K562 (cell line): ENCODE results near the gene SLC2A8. TPM values are rescaled to one million over a fixed set of nuclear protein-coding genes. Genes with fewer than 3 reads are reported as not detected.

Experiments
- ARHGAP35 ChIP-seq: fragments of 450-650 bp; IDR thresholded peaks from 2 replicates; pipeline ENCODE4 v1.6.1; 2018; ENCODE audit not compliant: partially characterized antibody
- CREB1 ChIP-seq, 2 experiments: sonication (generic) in 1 of 2; formaldehyde crosslinking in 1 of 2; IDR thresholded peaks; 2 replicates each; pipeline versions ENCODE4 v1.6.1 to v1.8.0; 2012 to 2022; ENCODE audit warnings: inconsistent platforms in 1 of 2, mild to moderate bottlenecking in 1 of 2, missing genetic modification reagents in 1 of 2, moderate library complexity in 1 of 2
- DMBX1 ChIP-seq: fragments of 250-450 bp; sonication (Bioruptor Pico); IDR thresholded peaks from 2 replicates; pipeline ENCODE4 v1.8.0; 2022; ENCODE audit warnings: inconsistent platforms, mild to moderate bottlenecking, moderate library complexity, borderline replicate concordance
- ELF1 ChIP-seq: fragments of 200-800 bp; sonication (Bioruptor generic); IDR thresholded peaks from 2 replicates; pipeline ENCODE4 v1.6.1; 2016; ENCODE audit warnings: missing genetic modification characterization, missing compliant biosample characterization
- GATAD2B ChIP-seq: fragments of 450-650 bp; IDR thresholded peaks from 2 replicates; pipeline ENCODE4 v1.6.1; 2017; ENCODE audit warnings: mild to moderate bottlenecking, borderline replicate concordance
- HSF4 ChIP-seq: fragments of 250-450 bp; sonication (Bioruptor Pico); IDR thresholded peaks from 2 replicates; pipeline ENCODE4 v2.1.2; 2022; ENCODE audit warnings: mild to moderate bottlenecking, moderate library complexity, borderline replicate concordance
- JUNB ChIP-seq: fragments of 450-650 bp; formaldehyde crosslinking; conservative IDR thresholded peaks from 2 replicates; pipeline ENCODE4 v1.4.0; 2020; ENCODE audit warnings: mild to moderate bottlenecking
- MAZ ChIP-seq, 2 experiments: fragments of 450-650 bp in 1 of 2; sonication (generic) in 1 of 2; formaldehyde crosslinking; IDR thresholded peaks in 1 of 2; conservative IDR thresholded peaks in 1 of 2; 2 replicates each; pipeline versions ENCODE4 v1.4.0 to v1.5.0; 2020; ENCODE audit warnings: mild to moderate bottlenecking in 1 of 2, missing genetic modification reagents in 1 of 2
- MYNN ChIP-seq, 2 experiments: sonication (generic); formaldehyde crosslinking in 1 of 2; IDR thresholded peaks; 2 replicates each; pipeline versions ENCODE4 v1.5.0 to v1.6.1; 2016 to 2020; ENCODE audit warnings: antibody characterized with exemption in 1 of 2, missing genetic modification reagents in 1 of 2
- PCBP1 ChIP-seq: fragments of 200-400 bp; formaldehyde crosslinking; IDR thresholded peaks from 2 replicates; pipeline ENCODE4 v1.6.1; 2018; ENCODE audit warnings: mild to moderate bottlenecking, low read depth, low read length; ENCODE audit not compliant: poor library complexity, severe bottlenecking
- POLR3G ChIP-seq: IDR thresholded peaks from 2 replicates; pipeline ENCODE4 v1.6.1; 2011; ENCODE audit not compliant: insufficient read length, insufficient replicate concordance; ENCODE audit errors: extremely low read depth
- PRMT5 ChIP-seq: sonication (generic); formaldehyde crosslinking; IDR thresholded peaks from 2 replicates; pipeline ENCODE4 v1.5.0; 2020; ENCODE audit warnings: missing genetic modification reagents
- PRPF4 ChIP-seq: fragments of 200-400 bp; formaldehyde crosslinking; IDR thresholded peaks from one replicate; pipeline ENCODE4 v1.6.1; 2017; ENCODE audit warnings: low read length, low read depth, mild to moderate bottlenecking; ENCODE audit not compliant: insufficient read depth, poor library complexity, severe bottlenecking
- RBM25 ChIP-seq: fragments of 200-400 bp; formaldehyde crosslinking; IDR thresholded peaks from 2 replicates; pipeline ENCODE4 v1.6.1; 2018; ENCODE audit warnings: low read length, low read depth, moderate library complexity; ENCODE audit not compliant: severe bottlenecking
- SMC3 ChIP-seq: conservative IDR thresholded peaks from 2 replicates; pipeline ENCODE4 v1.6.1; 2011; ENCODE audit warnings: low read depth, low read length, improper control_type of control experiment; ENCODE audit not compliant: insufficient read depth
- STAT5B ChIP-seq: fragments of 250-450 bp; sonication (Bioruptor Pico); IDR thresholded peaks from 2 replicates; pipeline ENCODE4 v1.8.0; 2021; ENCODE audit warnings: mild to moderate bottlenecking, inconsistent platforms
- TAF9B ChIP-seq: fragments of 450-650 bp; IDR thresholded peaks from 2 replicates; pipeline ENCODE4 v1.6.1; 2018; ENCODE audit warnings: mild to moderate bottlenecking; ENCODE audit not compliant: partially characterized antibody
- TAL1 ChIP-seq: fragments of 450-650 bp; IDR thresholded peaks from 2 replicates; pipeline ENCODE4 v1.6.1; 2016; ENCODE audit warnings: mild to moderate bottlenecking
- ZBTB33 ChIP-seq: sonication (generic); formaldehyde crosslinking; IDR thresholded peaks from 2 replicates; pipeline ENCODE4 v1.8.1; 2023; ENCODE audit warnings: mild to moderate bottlenecking, missing genetic modification reagents
- ZHX1 ChIP-seq: fragments of 150-350 bp; conservative IDR thresholded peaks from 2 replicates; pipeline ENCODE4 v1.6.1; 2014; ENCODE audit warnings: low read length
- ZNF584 ChIP-seq: fragments of 200-800 bp; sonication (Bioruptor generic); IDR thresholded peaks from 2 replicates; pipeline ENCODE4 v1.6.1; 2016; ENCODE audit warnings: low read depth, mild to moderate bottlenecking, missing genetic modification characterization, missing compliant biosample characterization
- ZNF785 ChIP-seq: fragments of 250-450 bp; sonication (Bioruptor Pico); IDR thresholded peaks from 2 replicates; pipeline ENCODE4 v1.4.0; 2020; ENCODE audit warnings: mild to moderate bottlenecking
- polyA plus RNA-seq, 8 experiments: library from polyadenylated mRNA; depleted of rRNA in 4 of 8; stranded (reverse) in 5 of 8; unstranded in 3 of 8; fragments of >200 nt; fragmentation: Nextera tagmentation in 2 of 8; fragmentation: Illumina TruSeq in 1 of 8; extraction: Ambion mirVana in 2 of 8; extraction: Trizol in 1 of 8; gene quantifications; 2 replicates each; pipeline versions ENCODE4 v1.2.1 to v1.2.3, GENCODE V29; 2011 to 2014; ENCODE audit warnings: inconsistent platforms in 1 of 8, missing spikeins in 1 of 8
- total RNA-seq, 7 experiments: library from RNA; depleted of rRNA in 6 of 7; stranded (reverse); fragments of >200 nt in 6 of 7; fragmentation: Illumina TruSeq in 2 of 7; extraction: Trizol in 2 of 7; gene quantifications; 2 replicates each; pipeline versions ENCODE4 v1.2.1 to v1.2.3, GENCODE V29; 2011 to 2021; ENCODE audit warnings: low replicate concordance in 1 of 7

SLC2A8 gene
- total and polyA plus RNA-seq, 9 of the 15 experiments (the other 6 are each of a cell fraction or from before 2014, with no cell fraction given), result 0.13 to 12.9 (median 5.2) TPM

DNA sequence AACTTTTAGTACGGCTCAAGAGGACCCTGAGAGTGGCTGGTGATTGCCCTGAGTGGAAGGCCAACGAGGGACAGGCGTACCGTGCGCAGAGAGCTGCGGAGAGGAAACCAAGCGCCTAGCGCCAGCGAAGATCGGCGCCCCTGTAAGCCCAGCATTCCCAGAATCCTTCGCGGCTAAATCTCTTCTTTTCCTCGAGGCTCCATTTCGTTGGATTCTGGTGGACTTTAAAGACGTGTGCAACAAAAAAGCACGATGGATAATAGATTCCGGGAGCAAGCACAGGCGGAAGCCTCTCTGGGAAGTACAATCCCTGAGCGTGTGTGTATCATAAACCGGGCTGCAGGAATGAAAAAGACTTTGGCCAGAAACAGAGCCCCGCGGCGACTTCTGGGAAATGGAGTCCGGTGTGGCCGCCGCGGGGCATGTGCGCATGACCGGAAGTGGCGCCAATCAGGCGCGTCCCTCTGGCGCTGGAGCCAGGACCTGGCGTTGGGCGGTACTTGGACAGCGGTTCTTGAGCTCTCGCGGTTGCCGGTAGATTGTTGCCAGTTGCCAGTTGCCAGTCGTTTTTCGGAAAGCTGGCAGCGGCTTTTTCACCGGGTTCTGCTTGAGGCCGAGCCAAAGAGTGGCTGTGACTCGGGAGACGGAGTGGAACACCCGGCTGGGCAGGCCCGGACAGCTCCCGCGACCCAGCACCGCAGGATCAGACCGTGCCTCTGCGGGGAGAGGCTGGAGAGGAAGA is 27.1 kb downstream of the SLC2A8 start, which contains the start of gene ZNF79 (continued):
- no peak for TF ChIP-seq HSF4 (CRISPR knock-in tag)
- peak in 1 of 2 experiments; percentile 51; a peak in 2 of 4 replicates for TF ChIP-seq MAZ (CRISPR knock-in tag; conservative IDR thresholded peaks at IDR 0.05 in 1 of 2, IDR thresholded peaks at IDR 0.05 in 1 of 2)
- no peak for TF ChIP-seq JUNB (CRISPR knock-in tag)
- no peak for TF ChIP-seq STAT5B
- no peak for TF ChIP-seq SMC3
- no peak for TF ChIP-seq ZHX1
- TF ChIP-seq GATAD2B, result no peak
- no peak for TF ChIP-seq TAL1
- no peak for TF ChIP-seq ARHGAP35
- peak; percentile 79 for TF ChIP-seq ELF1 (tag)
- no peak for TF ChIP-seq ZNF584
- TF ChIP-seq CREB1 (IDR thresholded peaks at IDR 0.05), result peak; percentile 96
- TF ChIP-seq CREB1 (CRISPR knock-in tag; IDR thresholded peaks at IDR 0.05), result peak; percentile 95
- TF ChIP-seq TAF9B, result no peak
- TF ChIP-seq DMBX1 (CRISPR knock-in tag), result peak; percentile 7; the same call in 1 of the 2 replicates
- no peak for TF ChIP-seq MYNN (IDR thresholded peaks at IDR 0.05)
- no peak for TF ChIP-seq MYNN (CRISPR knock-in tag; IDR thresholded peaks at IDR 0.05)
- no peak for TF ChIP-seq PRPF4
- no peak for TF ChIP-seq ZNF785 (CRISPR knock-in tag)
- no peak for TF ChIP-seq POLR3G
- no peak for TF ChIP-seq PCBP1
- no peak for TF ChIP-seq ZBTB33 (CRISPR knock-in tag)
- no peak for TF ChIP-seq RBM25
- no peak for TF ChIP-seq PRMT5 (CRISPR knock-in tag)
